ENCODE results near the gene IL10RB.
A peak's percentile ranks its signal among the peaks of the same experiment; 100 is the strongest.
"Not testable (repeated sequence)": the region's sequence is repeated elsewhere in the genome, so short reads cannot be mapped to it uniquely, and the experiment has no call there.

Gene IL10RB

DNA sequence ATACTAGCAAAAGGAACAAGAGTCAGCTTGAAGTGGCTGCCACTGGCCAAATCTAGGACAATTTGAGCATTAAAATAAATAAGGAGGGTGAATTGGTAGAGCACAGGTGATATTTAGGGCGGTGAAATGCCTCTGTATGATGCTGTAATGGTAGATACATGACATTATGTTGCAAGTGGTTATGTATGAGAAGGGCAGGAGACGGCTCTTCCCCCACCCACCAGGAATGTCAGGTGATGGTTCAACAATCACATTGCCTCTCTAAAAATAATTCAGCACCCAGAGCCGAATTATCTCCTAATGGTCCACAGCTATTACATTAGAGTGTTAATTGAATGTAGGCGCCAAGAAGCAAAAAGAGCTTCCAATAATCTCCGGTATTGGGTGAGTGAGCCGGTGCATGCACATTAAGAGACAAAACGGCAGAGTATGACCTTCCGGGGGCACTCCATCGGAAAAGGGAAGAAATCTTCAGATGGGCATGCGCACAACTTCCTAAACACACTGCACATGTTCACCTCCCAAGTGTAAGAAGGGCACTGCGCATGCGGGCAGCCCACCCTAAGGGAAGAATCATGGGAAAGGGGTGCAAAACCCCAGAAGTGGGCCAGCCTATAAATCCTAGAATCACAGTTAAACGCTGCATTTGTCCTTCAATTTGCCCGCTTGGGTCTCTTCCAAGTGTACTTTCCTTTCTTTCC lies 51.8 kb downstream of the IL10RB start:
- H3K4me1 Mint-ChIP-seq, result no peaks in the 10 kb centered on the region
- no peak overlapping the region for H3K4me3 Mint-ChIP-seq
- H3K27me3 Mint-ChIP-seq (ENCODE audit: low read depth, poor library complexity), result peaks cover 16% of the 10 kb centered on the region
- no peak overlapping the region for H3K27ac Mint-ChIP-seq
- no peak for DNase-seq
- peaks cover 6% of the 10 kb centered on the region for H3K9me3 Mint-ChIP-seq
- H3K36me3 Mint-ChIP-seq (ENCODE audit: low read depth), result no peaks in the 10 kb centered on the region
- TF ChIP-seq, protein P1, sequence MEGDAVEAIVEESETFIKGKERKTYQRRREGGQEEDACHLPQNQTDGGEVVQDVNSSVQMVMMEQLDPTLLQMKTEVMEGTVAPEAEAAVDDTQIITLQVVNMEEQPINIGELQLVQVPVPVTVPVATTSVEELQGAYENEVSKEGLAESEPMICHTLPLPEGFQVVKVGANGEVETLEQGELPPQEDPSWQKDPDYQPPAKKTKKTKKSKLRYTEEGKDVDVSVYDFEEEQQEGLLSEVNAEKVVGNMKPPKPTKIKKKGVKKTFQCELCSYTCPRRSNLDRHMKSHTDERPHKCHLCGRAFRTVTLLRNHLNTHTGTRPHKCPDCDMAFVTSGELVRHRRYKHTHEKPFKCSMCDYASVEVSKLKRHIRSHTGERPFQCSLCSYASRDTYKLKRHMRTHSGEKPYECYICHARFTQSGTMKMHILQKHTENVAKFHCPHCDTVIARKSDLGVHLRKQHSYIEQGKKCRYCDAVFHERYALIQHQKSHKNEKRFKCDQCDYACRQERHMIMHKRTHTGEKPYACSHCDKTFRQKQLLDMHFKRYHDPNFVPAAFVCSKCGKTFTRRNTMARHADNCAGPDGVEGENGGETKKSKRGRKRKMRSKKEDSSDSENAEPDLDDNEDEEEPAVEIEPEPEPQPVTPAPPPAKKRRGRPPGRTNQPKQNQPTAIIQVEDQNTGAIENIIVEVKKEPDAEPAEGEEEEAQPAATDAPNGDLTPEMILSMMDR (IDR thresholded peaks at IDR 0.05), result no peak

DNA sequence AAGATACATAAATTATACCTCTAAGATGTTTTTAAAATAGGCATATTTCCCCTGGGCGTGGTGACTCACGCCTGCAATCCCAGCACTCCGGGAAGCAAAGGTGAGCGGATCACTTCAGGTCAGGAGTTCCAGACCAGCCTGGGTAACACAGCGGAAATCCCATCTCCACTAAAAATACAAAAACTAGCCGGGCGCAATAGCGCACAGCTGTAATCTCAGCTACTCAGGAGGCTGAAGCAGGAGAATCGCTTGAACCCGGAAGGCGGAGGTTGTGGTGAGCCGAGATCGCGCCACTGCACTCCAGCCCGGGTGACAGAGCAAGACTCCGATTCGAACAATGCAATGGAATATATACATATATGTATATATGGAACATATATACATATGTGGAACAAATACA lies 54.8 kb downstream of the IL10RB start:
- H3K36me3 Mint-ChIP-seq (ENCODE audit: low read depth); DNase-seq; H3K27ac Mint-ChIP-seq; H3K9me3 Mint-ChIP-seq; H3K27me3 Mint-ChIP-seq (ENCODE audit: low read depth, poor library complexity); H3K4me1 Mint-ChIP-seq; H3K4me3 Mint-ChIP-seq: not testable (repeated sequence)

DNA sequence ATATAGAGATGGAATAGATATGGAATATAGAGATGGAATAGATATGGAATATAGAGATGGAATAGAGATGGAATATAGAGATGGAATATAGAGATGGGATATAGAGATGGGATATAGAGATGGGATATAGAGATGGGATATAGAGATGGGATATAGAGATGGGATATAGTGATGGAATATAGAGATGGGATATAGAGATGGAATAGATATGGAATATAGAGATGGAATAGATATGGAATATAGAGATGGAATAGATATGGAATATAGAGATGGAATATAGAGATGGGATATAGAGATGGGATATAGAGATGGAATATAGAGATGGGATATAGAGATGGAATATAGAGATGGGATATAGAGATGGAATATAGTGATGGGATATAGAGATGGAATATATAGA lies 57.4 kb downstream of the IL10RB start:
- not testable (repeated sequence) for H3K4me1 Mint-ChIP-seq; H3K27me3 Mint-ChIP-seq (ENCODE audit: low read depth, poor library complexity); H3K27ac Mint-ChIP-seq; DNase-seq; H3K4me3 Mint-ChIP-seq
- Mint-ChIP-seq H3K36me3 (ENCODE audit: low read depth) (peaks cover 22% of the 10 kb centered on the region), H3K9me3 (peaks cover 22% of the 10 kb centered on the region)

DNA sequence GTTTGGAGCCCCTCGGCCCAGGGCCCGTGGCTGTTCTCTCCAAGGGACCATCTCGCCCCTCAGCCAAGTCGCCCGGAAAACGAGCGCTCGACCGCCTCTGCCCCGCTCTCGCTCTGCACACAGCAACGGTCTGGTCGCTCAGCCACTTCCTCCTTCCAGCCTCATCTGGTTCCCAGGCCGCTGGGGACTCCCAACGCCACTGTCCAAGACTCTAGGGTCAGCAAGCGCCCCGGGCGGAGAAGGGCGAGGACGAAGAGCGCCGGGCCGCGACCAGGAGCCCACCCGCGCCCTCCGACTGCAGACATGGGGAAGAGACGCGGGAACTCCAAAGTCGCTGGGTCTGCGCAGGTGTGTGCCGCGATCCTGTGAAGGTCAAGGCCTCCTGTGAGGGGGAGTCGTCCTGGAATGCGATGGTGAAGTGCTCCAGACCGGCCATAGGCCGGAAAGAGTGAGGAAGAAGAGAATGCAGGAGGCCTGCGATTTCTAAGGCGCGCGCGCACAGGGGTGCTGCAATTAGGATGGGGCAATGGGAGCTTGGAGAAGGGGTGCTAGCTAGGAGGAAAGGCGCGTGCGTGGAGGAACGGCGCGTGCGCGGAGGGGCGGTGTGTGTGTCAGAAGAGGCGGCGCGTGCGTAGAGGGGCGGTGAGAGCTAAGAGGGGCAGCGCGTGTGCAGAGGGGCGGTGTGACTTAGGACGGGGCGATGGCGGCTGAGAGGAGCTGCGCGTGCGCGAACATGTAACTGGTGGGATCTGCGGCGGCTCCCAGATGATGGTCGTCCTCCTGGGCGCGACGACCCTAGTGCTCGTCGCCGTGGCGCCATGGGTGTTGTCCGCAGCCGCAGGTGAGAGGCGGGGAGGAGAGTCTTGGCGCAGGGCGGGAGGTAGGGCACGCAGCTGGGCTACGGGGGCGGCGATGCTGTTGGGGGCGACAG lies 58.4 kb downstream of the IL10RB start, which contains the start of gene IFNAR1:
Gene IFNAR1, plus strand, starts transcription at position 680 of the 931 bp plus-strand sequence. Its CDS starts 86 bp downstream, at position 766.
- peak; percentile 99 for DNase-seq
- TF ChIP-seq, protein P1 (IDR thresholded peaks at IDR 0.05), result no peak
- H3K27me3 Mint-ChIP-seq (ENCODE audit: low read depth, poor library complexity), result no peaks in the 10 kb centered on the region
- H3K9me3 Mint-ChIP-seq, result peaks cover 28% of the 10 kb centered on the region
- no peaks in the 10 kb centered on the region for H3K4me1 Mint-ChIP-seq
- H3K36me3 Mint-ChIP-seq (ENCODE audit: low read depth), result peaks cover 31% of the 10 kb centered on the region
- H3K4me3 Mint-ChIP-seq, result no peak within 1 kb of the TSS
- H3K27ac Mint-ChIP-seq, result no peak within 1 kb of the TSS

DNA sequence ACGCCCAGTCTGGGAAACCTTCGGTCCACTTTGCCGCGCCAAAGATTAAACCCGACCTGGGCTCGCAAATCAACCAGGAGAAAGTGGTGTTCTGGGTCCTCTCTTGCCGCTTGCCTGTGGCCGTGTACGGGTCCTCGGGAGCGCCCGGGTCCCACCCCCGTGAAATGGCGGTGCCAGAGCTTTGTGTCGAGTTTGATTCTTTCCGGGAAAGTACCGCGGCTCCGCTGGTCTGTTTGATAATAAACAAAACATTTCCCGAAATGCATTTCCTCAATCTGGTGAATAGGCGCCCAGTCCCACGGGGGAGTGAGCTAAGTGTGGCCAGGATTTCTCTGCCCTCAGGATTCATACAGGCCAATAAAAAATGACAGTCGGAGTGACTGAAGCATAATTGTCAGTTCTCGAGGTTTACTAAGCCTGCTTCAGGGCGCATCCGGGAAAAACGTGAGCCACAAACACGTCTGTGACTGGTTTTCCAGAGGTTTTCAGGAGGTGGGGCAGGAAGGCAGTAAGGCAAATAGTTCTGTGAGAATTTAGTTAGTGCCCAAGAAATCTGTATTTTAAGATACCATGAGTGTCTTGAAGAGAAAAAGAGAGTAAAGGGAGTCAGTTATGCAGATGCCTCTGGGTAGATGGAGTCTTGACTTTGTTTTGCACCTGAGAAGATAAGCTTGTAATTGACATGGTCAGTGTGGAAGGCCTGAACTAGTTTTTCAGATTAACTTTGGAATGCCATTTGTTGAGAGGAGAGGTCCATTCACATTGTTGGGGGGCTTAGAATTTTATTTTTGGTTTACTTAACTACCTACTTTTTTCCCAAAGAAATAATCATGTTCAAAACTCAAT lies 59.3 kb downstream of the IL10RB start:
- Mint-ChIP-seq H3K9me3 (peaks cover 37% of the 10 kb centered on the region), H3K27me3 (ENCODE audit: low read depth, poor library complexity) (no peaks in the 10 kb centered on the region), H3K27ac (no peak overlapping the region), H3K4me3 (no peak overlapping the region), H3K36me3 (ENCODE audit: low read depth) (peaks cover 40% of the 10 kb centered on the region), H3K4me1 (no peaks in the 10 kb centered on the region)
- TF ChIP-seq, protein P1 (IDR thresholded peaks at IDR 0.05), result no peak
- DNase-seq, result no peak

DNA sequence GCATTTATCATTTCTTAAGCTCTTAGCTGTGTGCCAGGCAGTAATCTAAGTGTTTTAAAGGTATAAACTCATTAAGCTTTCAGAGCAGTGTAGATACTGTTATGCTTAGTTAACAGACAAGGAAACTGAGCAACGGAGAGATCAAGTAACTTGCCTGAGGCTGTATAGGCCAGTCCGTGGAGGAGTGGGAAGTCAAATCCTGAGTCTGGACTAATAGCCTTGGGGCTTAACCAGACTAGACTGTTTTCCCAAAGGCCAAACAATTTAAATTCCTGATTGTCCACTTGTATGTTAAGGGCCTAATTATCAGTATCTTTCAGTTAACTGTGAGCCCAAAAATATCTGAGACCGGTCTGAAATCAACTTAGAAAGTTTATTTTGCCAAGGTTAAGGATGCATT lies 61.2 kb downstream of the IL10RB start:
- peaks cover 58% of the 10 kb centered on the region for H3K36me3 Mint-ChIP-seq (ENCODE audit: low read depth)
- TF ChIP-seq, protein P1 (IDR thresholded peaks at IDR 0.05), result no peak

More for the DNA sequence above, 61.2 kb downstream of the IL10RB start:
- H3K27ac Mint-ChIP-seq, result no peak overlapping the region
- no peak for DNase-seq
- H3K4me3 Mint-ChIP-seq, result no peak overlapping the region
- H3K27me3 Mint-ChIP-seq (ENCODE audit: low read depth, poor library complexity), result no peaks in the 10 kb centered on the region
- peaks cover 56% of the 10 kb centered on the region for H3K9me3 Mint-ChIP-seq
- H3K4me1 Mint-ChIP-seq, result no peaks in the 10 kb centered on the region

All from nephron progenitor cell (in vitro differentiated cells).